Aorta (tissue), 5 donors: ENCODE results near the gene MAP3K5. TPM values are rescaled to one million over a fixed set of nuclear protein-coding genes. Genes with fewer than 3 reads are reported as not detected.
"Not testable (repeated sequence)": the region's sequence is repeated elsewhere in the genome, so short reads cannot be mapped to it uniquely, and the experiment has no call there.

Experiments
- ATAC-seq: fragments of 200-7000 bp; cut with Tn5 transposase; one replicate; pipeline ENCODE4 v1.9.1; 2022; ENCODE audit warnings: moderate library complexity; ENCODE audit not compliant: low FRiP score
- DNase-seq, 2 donors: peaks; one replicate each; pipeline ENCODE4 v3.0.0-alpha.2; 2020
- H3K27ac ChIP-seq, 2 donors: one replicate each; pipeline ENCODE4 v1.5.1; 2013; ENCODE audit warnings: low read length in 2 of 2, mild to moderate bottlenecking in 2 of 2, moderate library complexity in 2 of 2, control low read depth in 1 of 2, inconsistent platforms in 1 of 2, low read depth in 1 of 2
- H3K27me3 ChIP-seq, 2 donors: one replicate each; pipeline ENCODE4 v1.6.1; 2013; ENCODE audit warnings: control low read depth in 1 of 2, low read length in 1 of 2, mild to moderate bottlenecking in 1 of 2, moderate library complexity in 1 of 2; ENCODE audit not compliant: insufficient read depth in 2 of 2, control insufficient read depth in 1 of 2
- H3K36me3 ChIP-seq, 2 donors: one replicate each; pipeline ENCODE4 v1.6.1; 2013; ENCODE audit warnings: control low read depth in 1 of 2, low read length in 1 of 2, mild to moderate bottlenecking in 1 of 2; ENCODE audit not compliant: insufficient read depth in 2 of 2, control insufficient read depth in 1 of 2
- H3K4me1 ChIP-seq, 2 donors: one replicate each; pipeline ENCODE4 v1.6.1; 2013; ENCODE audit warnings: low read length in 2 of 2, control low read depth in 1 of 2, mild to moderate bottlenecking in 1 of 2, moderate library complexity in 1 of 2; ENCODE audit not compliant: insufficient read depth in 2 of 2, control insufficient read depth in 1 of 2
- H3K4me3 ChIP-seq, 2 donors: one replicate each; pipeline ENCODE4 v1.5.1; 2013; ENCODE audit warnings: low read length in 2 of 2, control low read depth in 1 of 2, mild to moderate bottlenecking in 1 of 2
- H3K9me3 ChIP-seq: one replicate; pipeline ENCODE4 v1.6.1; 2013; ENCODE audit warnings: mild to moderate bottlenecking, low read length; ENCODE audit not compliant: control insufficient read depth
- WGBS, 2 donors: extraction: QIAGEN DNeasy Blood & Tissue Kit; methylation state at CpG; one replicate each; pipeline ENCODE4 v1.1.7; 2013; 5-methylcytosine and 5-hydroxymethylcytosine counted together
- intact Hi-C, 2 donors: fragments of 100-400 bp; cut with DNase I; formaldehyde crosslinking; loops; one replicate each; pipeline versions ENCODE4 v1.14.2 to v1.15.0; 2022
- polyA plus RNA-seq, 2 donors: library from polyadenylated mRNA; stranded (reverse); fragments of 200-250 nt; gene quantifications; one replicate each; pipeline ENCODE4 v1.2.3, GENCODE V29; 2013
- total RNA-seq, 2 donors: library from RNA; stranded (reverse); fragmentation: NEBNext Ultra II Directional; extraction: Animal tissue kit (Norgen Biotek cat#: 25700); gene quantifications; one replicate each; pipeline ENCODE4 v1.2.1, GENCODE V29; 2021
- donor health status: healthy with polysubstance abuse.
- donor health status: Bipolar disorder and iron deficiency.
- donor health status: DM: no; HTN: no; CAD: no.
- donor health status: DM: no; HTN: no; CAD: no.
- donor health status: DM: yes; HTN: yes; CAD: no.

MAP3K5 gene
- total and polyA plus RNA-seq, 4 donors: 16.2 to 48.4 (median 35.7) TPM

- Histone ChIP-seq H3K27ac (no peak overlapping the region), H3K4me1 (no peaks in the 10 kb centered on the region), H3K9me3 (no peaks in the 10 kb centered on the region), H3K4me3 (no peak overlapping the region), H3K36me3 (no peaks in the 10 kb centered on the region), H3K27me3 (no peaks in the 10 kb centered on the region)
- 71 to 74% methylated on average over 2 of the region's 2 CpGs for WGBS, 2 donors
- DNase-seq (no peak), ATAC-seq (no peak)
- intact Hi-C loops: loop anchor here in 1 of 2 donors (10.0 kb wide), 1 partner anchor 394 kb away; the partner anchor contains the start of gene IFNGR1
Observed at GRCh38 chr6:136820561-136820960, 28.3 kb upstream of the MAP3K5 start.

GRCh38 chr6:136816656-136817055 is 24.4 kb upstream of the MAP3K5 start:
- Histone ChIP-seq H3K4me1 (no peaks in the 10 kb centered on the region), H3K27ac (no peak overlapping the region), H3K9me3 (no peaks in the 10 kb centered on the region), H3K36me3 (no peaks in the 10 kb centered on the region), H3K4me3 (no peak overlapping the region), H3K27me3 (no peaks in the 10 kb centered on the region)
- intact Hi-C loops: no loop called here
- ATAC-seq: no peak
- WGBS, 2 donors: 72 to 82% methylated on average over 2 of the region's 2 CpGs
- DNase-seq: no peak

- intact Hi-C loops, ATAC-seq, H3K27me3 ChIP-seq, H3K4me3 ChIP-seq, DNase-seq, H3K9me3 ChIP-seq, H3K36me3 ChIP-seq, H3K4me1 ChIP-seq, H3K27ac ChIP-seq: not testable (repeated sequence)
- 95 to 100% methylated on average over 1 of the region's 1 CpG for WGBS, 2 donors
Observed at GRCh38 chr6:136815608-136816007, 23.3 kb upstream of the MAP3K5 start.

GRCh38 chr6:136812174-136812573 is 19.9 kb upstream of the MAP3K5 start:
- no peaks in the 10 kb centered on the region for H3K36me3 ChIP-seq
- intact Hi-C loops: no loop called here
- DNase-seq: no peak
- H3K9me3 ChIP-seq: no peaks in the 10 kb centered on the region
- no peak overlapping the region for H3K4me3 ChIP-seq
- H3K27ac ChIP-seq: no peak overlapping the region
- H3K27me3 ChIP-seq: no peaks in the 10 kb centered on the region
- no peak for ATAC-seq
- H3K4me1 ChIP-seq: no peaks in the 10 kb centered on the region
- 85 to 91% methylated on average over 2 of the region's 2 CpGs for WGBS, 2 donors

GRCh38 chr6:136811272-136811671 is 19.0 kb upstream of the MAP3K5 start:
- H3K9me3 ChIP-seq: no peaks in the 10 kb centered on the region

GRCh38 chr6:136809091-136809860 is 17.0 kb upstream of the MAP3K5 start:
- ATAC-seq (no peak), DNase-seq (no peak)
- Histone ChIP-seq H3K27ac (no peak overlapping the region), H3K9me3 (no peaks in the 10 kb centered on the region), H3K4me1 (no peaks in the 10 kb centered on the region), H3K36me3 (no peaks in the 10 kb centered on the region), H3K4me3 (no peak overlapping the region), H3K27me3 (no peaks in the 10 kb centered on the region)
- 92 to 95% methylated on average over 7 of the region's 7 CpGs for WGBS, 2 donors
- intact Hi-C loops: no loop called here

More at GRCh38 chr6:136811272-136811671, 19.0 kb upstream of the MAP3K5 start:
- Histone ChIP-seq H3K27me3 (no peaks in the 10 kb centered on the region), H3K4me1 (no peaks in the 10 kb centered on the region), H3K36me3 (no peaks in the 10 kb centered on the region), H3K27ac (no peak overlapping the region), H3K4me3 (no peak overlapping the region)
- no peak for DNase-seq
- ATAC-seq: no peak
- intact Hi-C loops: no loop called here

- DNase-seq (no peak), ATAC-seq (no peak)
- WGBS, 2 donors: 88 to 96% methylated on average over 1 of the region's 1 CpG
- Histone ChIP-seq H3K27ac (no peak overlapping the region), H3K4me1 (no peaks in the 10 kb centered on the region), H3K27me3 (no peaks in the 10 kb centered on the region), H3K36me3 (no peaks in the 10 kb centered on the region), H3K9me3 (no peaks in the 10 kb centered on the region), H3K4me3 (no peak overlapping the region)
- intact Hi-C loops: no loop called here
Observed at GRCh38 chr6:136803608-136804007, 11.3 kb upstream of the MAP3K5 start.

GRCh38 chr6:136801581-136801980 is 9.3 kb upstream of the MAP3K5 start:
- no peak overlapping the region for H3K4me3 ChIP-seq
- no peaks in the 10 kb centered on the region for H3K27me3 ChIP-seq
- ATAC-seq: no peak
- WGBS, 2 donors: 97% methylated on average over 2 of the region's 2 CpGs
- intact Hi-C loops: no loop called here
- no peaks in the 10 kb centered on the region for H3K4me1 ChIP-seq
- H3K9me3 ChIP-seq: no peaks in the 10 kb centered on the region
- H3K36me3 ChIP-seq: no peaks in the 10 kb centered on the region
- H3K27ac ChIP-seq: no peak overlapping the region
- DNase-seq: no peak

- intact Hi-C loops: no loop called here
- ATAC-seq: no peak
- no peaks in the 10 kb centered on the region for H3K4me1 ChIP-seq
- DNase-seq: no peak
- no peaks in the 10 kb centered on the region for H3K27me3 ChIP-seq
- no peak overlapping the region for H3K4me3 ChIP-seq
- WGBS, 2 donors: 69 to 88% methylated on average over 1 of the region's 1 CpG
- no peak overlapping the region for H3K27ac ChIP-seq
- H3K36me3 ChIP-seq: no peaks in the 10 kb centered on the region
- no peaks in the 10 kb centered on the region for H3K9me3 ChIP-seq
Observed at GRCh38 chr6:136798044-136798443, 5.8 kb upstream of the MAP3K5 start.
